Cardiac fibroblast (primary cell): Measurements from ENCODE around the gene MAGI2.

Source experiments
- DNase-seq, 2 donors: peaks; one replicate each; pipeline versions ENCODE4 v3.0.0 to v3.0.0-alpha.2; 2010; ENCODE audit warnings: low read depth in 2 of 2
- H3K4me3 ChIP-seq, 2 donors: replicated peaks in 1 of 2; 1 replicate in 1 of 2; 2 replicates in 1 of 2; pipeline ENCODE4 v1.5.1; 2011; ENCODE audit warnings: low read depth in 2 of 2, low read length in 2 of 2, mild to moderate bottlenecking in 2 of 2, moderate library complexity in 1 of 2
- TF ChIP-seq, protein P1 (sequence below): IDR thresholded peaks from one replicate; pipeline ENCODE4 v1.5.1; 2011; ENCODE audit warnings: low read depth, mild to moderate bottlenecking, low read length, inconsistent platforms

MAGI2 gene

DNA sequence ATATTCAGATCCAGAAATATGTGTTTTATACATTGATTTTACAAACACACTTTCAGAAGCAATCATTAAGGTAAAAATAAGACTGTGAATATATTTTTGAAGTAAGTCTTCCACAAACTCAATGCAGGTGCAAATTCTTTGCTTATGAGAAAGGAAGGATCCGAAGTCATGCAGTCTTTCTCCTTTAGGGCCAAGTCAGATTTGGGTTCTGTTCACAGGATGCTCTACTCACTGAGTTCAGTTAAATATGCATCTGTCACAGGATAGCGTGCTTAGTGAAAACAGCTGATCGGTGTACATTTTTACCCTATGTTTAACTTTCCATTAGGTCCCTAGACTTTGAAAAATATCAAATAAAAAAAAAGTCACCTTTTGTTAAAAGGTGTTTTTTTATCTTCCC lies 1046.4 kb downstream of the MAGI2 start:
- no peak overlapping the region for H3K4me3 ChIP-seq
- TF ChIP-seq, protein P1, sequence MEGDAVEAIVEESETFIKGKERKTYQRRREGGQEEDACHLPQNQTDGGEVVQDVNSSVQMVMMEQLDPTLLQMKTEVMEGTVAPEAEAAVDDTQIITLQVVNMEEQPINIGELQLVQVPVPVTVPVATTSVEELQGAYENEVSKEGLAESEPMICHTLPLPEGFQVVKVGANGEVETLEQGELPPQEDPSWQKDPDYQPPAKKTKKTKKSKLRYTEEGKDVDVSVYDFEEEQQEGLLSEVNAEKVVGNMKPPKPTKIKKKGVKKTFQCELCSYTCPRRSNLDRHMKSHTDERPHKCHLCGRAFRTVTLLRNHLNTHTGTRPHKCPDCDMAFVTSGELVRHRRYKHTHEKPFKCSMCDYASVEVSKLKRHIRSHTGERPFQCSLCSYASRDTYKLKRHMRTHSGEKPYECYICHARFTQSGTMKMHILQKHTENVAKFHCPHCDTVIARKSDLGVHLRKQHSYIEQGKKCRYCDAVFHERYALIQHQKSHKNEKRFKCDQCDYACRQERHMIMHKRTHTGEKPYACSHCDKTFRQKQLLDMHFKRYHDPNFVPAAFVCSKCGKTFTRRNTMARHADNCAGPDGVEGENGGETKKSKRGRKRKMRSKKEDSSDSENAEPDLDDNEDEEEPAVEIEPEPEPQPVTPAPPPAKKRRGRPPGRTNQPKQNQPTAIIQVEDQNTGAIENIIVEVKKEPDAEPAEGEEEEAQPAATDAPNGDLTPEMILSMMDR = no peak
- DNase-seq = no peak

DNA sequence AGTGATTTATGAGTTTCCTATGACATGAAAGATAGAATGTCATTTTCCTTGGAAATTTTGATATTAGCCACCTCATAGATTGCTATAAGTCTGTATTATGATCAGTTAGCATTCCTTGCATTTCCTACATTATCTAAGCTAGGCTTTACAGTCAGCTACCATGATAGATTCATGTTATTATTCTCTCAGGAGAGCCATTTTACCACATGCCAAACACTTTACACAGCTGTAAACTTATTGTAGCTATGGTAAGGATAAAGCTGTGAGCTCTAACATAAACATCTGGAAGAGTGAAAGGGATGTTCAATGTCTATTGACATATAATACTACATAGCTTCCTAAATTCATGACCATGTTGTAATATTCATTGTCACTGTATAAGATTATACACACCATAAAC lies 1046.9 kb downstream of the MAGI2 start:
- TF ChIP-seq, protein P1 = no peak
- no peak for DNase-seq
- no peak overlapping the region for H3K4me3 ChIP-seq

DNA sequence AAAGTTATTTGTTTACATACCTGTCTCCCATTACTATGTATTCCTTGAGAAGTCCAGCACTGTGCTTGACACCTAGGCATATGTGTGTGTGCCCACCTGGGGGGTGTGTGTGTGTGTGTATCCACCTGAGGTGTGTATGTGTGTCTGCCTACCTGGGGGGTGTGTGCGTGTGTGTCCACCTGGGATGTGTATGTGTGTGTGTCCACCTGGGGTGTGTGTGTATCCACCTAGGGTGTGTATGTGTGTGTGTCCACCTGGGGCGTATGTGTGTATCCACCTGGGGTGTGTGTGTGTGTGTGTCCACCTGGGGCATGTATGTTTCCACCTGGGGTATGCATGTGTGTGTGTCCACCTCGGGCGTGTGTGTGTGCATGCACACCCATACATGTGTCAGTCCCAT lies 1051.4 kb downstream of the MAGI2 start:
- H3K4me3 ChIP-seq = no peak overlapping the region
- DNase-seq = no peak
- TF ChIP-seq, protein P1 = no peak

DNA sequence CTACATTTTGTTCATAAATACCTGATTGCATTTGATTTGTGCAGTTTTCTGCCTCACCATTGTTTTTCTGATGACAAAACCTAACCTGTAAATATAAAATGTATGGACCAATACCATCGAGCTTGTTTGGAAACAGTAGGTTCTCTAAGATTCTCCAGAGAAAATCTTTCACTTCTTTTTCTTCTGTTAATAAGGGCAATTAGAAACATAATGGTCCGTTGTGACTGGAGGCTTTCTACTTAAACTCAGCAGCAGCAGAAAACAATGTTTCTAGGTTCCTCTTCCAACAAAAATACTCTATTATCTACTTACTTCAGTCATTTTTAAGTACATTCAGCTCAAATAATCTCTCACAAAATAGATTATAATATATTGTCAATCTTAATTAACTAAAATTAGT lies 1053.4 kb downstream of the MAGI2 start:
- no peak overlapping the region for H3K4me3 ChIP-seq
- TF ChIP-seq, protein P1 = no peak
- DNase-seq = no peak

DNA sequence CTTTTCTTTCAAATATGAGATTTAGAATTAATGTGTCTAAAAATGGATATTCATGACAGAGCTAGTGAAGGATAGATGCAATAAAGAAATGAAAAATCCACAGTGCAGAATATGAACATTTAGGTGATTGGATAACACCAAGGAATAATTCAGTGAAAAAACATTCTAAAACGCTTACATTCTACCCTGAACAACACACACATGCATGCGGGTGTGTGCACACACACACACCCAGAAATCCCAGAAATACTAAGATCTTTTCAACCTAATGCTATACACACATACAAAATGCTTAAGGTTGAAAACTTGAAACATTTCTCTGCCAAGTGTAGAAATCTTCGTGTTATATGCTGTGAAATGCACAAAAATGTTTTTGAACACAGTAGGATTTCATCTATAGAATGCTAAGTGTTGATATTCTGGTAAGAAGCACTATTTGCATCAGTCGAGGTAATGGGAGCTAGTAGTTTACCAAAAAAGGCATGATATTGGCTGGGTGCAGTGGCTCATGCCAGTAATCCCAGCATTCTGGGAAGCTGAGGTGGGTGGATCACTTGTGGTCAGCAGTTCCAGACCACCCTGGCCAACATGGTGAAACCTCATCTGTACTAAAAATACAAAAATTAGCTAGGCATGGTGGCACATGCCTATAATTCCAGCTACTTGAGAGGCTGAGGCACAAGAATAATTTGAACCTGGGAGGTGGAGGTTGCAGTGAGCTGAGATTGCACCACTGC lies 1054.3 kb downstream of the MAGI2 start:
- H3K4me3 ChIP-seq = no peak overlapping the region
- no peak for DNase-seq
- TF ChIP-seq, protein P1 = no peak

DNA sequence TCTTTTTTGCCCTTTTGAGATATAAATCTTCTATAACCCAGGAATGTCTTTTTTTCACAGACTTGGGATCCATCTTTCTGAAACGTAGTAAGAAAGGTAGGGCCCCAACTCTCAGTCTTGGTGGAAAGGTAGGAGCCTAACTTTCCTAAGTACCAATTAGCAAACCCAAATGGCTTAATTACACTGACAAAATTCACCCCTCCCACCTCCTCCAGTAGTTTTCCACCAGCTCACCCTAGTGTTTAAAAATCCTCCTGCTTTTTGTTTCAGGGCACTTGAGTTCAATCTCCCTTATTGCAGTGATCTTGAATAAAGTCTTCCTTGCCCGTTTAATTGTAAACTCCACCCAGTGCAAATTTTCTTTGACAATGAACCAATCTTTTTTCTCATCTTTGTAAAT lies 1054.9 kb downstream of the MAGI2 start:
- TF ChIP-seq, protein P1 = no peak
- no peak for DNase-seq
- H3K4me3 ChIP-seq = no peak overlapping the region

DNA sequence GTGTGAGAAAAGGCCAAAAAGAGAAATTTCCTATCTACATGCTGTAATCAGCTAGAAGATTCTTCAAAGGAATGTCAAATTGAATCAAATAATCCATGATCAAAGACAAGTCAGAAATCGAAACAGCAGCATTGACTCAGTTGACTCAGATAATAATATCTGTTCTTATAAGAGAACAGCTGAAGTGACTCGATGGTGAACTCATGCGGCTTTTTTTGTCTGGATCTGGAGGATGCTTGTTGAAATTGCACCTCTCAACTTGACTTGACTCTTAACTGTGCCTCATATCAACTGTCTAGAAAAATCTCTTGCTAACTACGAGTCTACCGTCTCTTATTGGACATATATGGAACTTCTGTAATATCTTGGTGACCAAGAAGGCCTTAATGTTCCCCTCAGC lies 1055.4 kb downstream of the MAGI2 start:
- no peak for DNase-seq
- no peak overlapping the region for H3K4me3 ChIP-seq
- TF ChIP-seq, protein P1 = no peak
